ENCODE measurements around the gene EXOSC5.

GRCh38 chr19:41362143-41362847 lies 34.9 kb downstream of the EXOSC5 start:
- TF ChIP-seq, protein P1, sequence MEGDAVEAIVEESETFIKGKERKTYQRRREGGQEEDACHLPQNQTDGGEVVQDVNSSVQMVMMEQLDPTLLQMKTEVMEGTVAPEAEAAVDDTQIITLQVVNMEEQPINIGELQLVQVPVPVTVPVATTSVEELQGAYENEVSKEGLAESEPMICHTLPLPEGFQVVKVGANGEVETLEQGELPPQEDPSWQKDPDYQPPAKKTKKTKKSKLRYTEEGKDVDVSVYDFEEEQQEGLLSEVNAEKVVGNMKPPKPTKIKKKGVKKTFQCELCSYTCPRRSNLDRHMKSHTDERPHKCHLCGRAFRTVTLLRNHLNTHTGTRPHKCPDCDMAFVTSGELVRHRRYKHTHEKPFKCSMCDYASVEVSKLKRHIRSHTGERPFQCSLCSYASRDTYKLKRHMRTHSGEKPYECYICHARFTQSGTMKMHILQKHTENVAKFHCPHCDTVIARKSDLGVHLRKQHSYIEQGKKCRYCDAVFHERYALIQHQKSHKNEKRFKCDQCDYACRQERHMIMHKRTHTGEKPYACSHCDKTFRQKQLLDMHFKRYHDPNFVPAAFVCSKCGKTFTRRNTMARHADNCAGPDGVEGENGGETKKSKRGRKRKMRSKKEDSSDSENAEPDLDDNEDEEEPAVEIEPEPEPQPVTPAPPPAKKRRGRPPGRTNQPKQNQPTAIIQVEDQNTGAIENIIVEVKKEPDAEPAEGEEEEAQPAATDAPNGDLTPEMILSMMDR (IDR thresholded peaks at IDR 0.05), result no peak
- TF ChIP-seq POLR2A (IDR thresholded peaks at IDR 0.05) (no peak), POLR2AphosphoS5 (IDR thresholded peaks at IDR 0.05; ENCODE audit: insufficient read depth in 1 of 2, low read depth in 1 of 2) (no peak)
